Endothelial cell of umbilical vein (primary cell): ENCODE results near the gene LECT2. TPM values are rescaled to one million over a fixed set of nuclear protein-coding genes. Genes with fewer than 3 reads are reported as not detected.

Source experiments
- BruUV-seq: library from RNA; stranded (reverse); fragments of 400-500 nt; replicated peaks from 2 replicates; lab custom pipeline; 2021; lab: Mats Ljungman, UMichigan
- CTCF ChIA-PET: fragments of 300-600, 350-600 bp; sonication (Branson Sonifier 250); formaldehyde crosslinking; loops from one replicate; lab custom pipeline; 2021; ENCODE audit warnings: antibody characterized with exemption, inconsistent platforms; lab: Charles Lee
- POLR2A ChIA-PET: fragments of 300-600, 350-600 bp; sonication (Branson Sonifier 250); formaldehyde crosslinking; loops from one replicate; lab custom pipeline; 2021; ENCODE audit warnings: antibody characterized with exemption, inconsistent platforms; lab: Charles Lee
- DNase-seq: peaks from one replicate; pipeline ENCODE4 v3.0.0-alpha.2; 2011; ENCODE audit warnings: low read depth, low spot score
- FAIRE-seq: peaks from 2 replicates; lab custom pipeline; 2011; peaks lifted over from hg19 to GRCh38; lab: Jason Lieb, UNC
- H2AFZ ChIP-seq: 2 replicates; pipeline ENCODE4 v1.6.0; 2012; ENCODE audit warnings: low read depth, low read length, control low read depth, inconsistent platforms
- H3K27ac ChIP-seq: 2 replicates; pipeline ENCODE4 v1.5.1; 2011; ENCODE audit warnings: low read depth, mild to moderate bottlenecking, control low read depth, low read length, moderate library complexity; ENCODE audit not compliant: insufficient read depth
- H3K27me3 ChIP-seq, 2 experiments: 2 replicates each; pipeline versions ENCODE4 v1.6.0 to v1.6.1; 2011; ENCODE audit warnings: low read length in 2 of 2, mixed read lengths in 1 of 2; ENCODE audit not compliant: control insufficient read depth in 2 of 2, insufficient read depth in 2 of 2
- H3K36me3 ChIP-seq, 2 experiments: 2 replicates in 1 of 2; 3 replicates in 1 of 2; pipeline ENCODE4 v1.5.1; 2011; ENCODE audit warnings: low read length in 2 of 2, mild to moderate bottlenecking in 1 of 2, moderate library complexity in 1 of 2; ENCODE audit not compliant: control insufficient read depth in 2 of 2, insufficient read depth in 2 of 2; ENCODE audit errors: extremely low read depth in 1 of 2
- H3K4me1 ChIP-seq: 3 replicates; pipeline ENCODE4 v1.5.1; 2011; ENCODE audit warnings: mild to moderate bottlenecking, low read length; ENCODE audit not compliant: control insufficient read depth, insufficient read depth; ENCODE audit errors: extremely low read depth
- H3K4me2 ChIP-seq: 2 replicates; pipeline ENCODE4 v1.6.1; 2011; ENCODE audit warnings: low read length, control low read depth, mixed read lengths; ENCODE audit not compliant: insufficient read depth
- H3K4me3 ChIP-seq, 3 experiments: fragments of 200-600 bp in 1 of 3; sonication (generic), shearing (Covaris generic) in 1 of 3; replicated peaks in 1 of 3; 2 replicates each; pipeline ENCODE4 v1.5.1; 2011 to 2016; ENCODE audit warnings: control low read depth in 3 of 3, low read length in 3 of 3, mild to moderate bottlenecking in 2 of 3, inconsistent platforms in 1 of 3, low read depth in 1 of 3, moderate library complexity in 1 of 3; ENCODE audit not compliant: insufficient read depth in 1 of 3
- H3K79me2 ChIP-seq: 2 replicates; pipeline ENCODE4 v1.6.0; 2012; ENCODE audit warnings: low read length, inconsistent platforms; ENCODE audit not compliant: control insufficient read depth, insufficient read depth
- H3K9ac ChIP-seq: replicated peaks from 2 replicates; pipeline ENCODE3; 2011; ENCODE audit warnings: low read length, control low read depth; ENCODE audit not compliant: insufficient read depth; ENCODE audit errors: extremely low read depth
- H3K9me1 ChIP-seq: replicated peaks from 3 replicates; pipeline ENCODE4 v1.6.0; 2011; ENCODE audit warnings: mild to moderate bottlenecking, low read length; ENCODE audit not compliant: control insufficient read depth, insufficient read depth; ENCODE audit errors: extremely low read depth
- H3K9me3 ChIP-seq: replicated peaks from 2 replicates; pipeline ENCODE4 v1.5.1; 2012; ENCODE audit warnings: low read length, inconsistent platforms; ENCODE audit not compliant: control insufficient read depth, insufficient read depth
- H4K20me1 ChIP-seq: replicated peaks from 2 replicates; pipeline ENCODE3; 2011; ENCODE audit warnings: mild to moderate bottlenecking, low read length; ENCODE audit not compliant: control insufficient read depth, insufficient read depth; ENCODE audit errors: extremely low read depth
- CTCF ChIP-seq, 2 donors: IDR thresholded peaks; 1 replicate in 1 of 2; 2 replicates in 1 of 2; pipeline ENCODE4 v1.5.1; 2011; ENCODE audit warnings: low read length in 2 of 2, mild to moderate bottlenecking in 2 of 2, moderate library complexity in 2 of 2, control low read depth in 1 of 2, inconsistent platforms in 1 of 2, low read depth in 1 of 2; ENCODE audit not compliant: insufficient read depth in 1 of 2; ENCODE audit errors: extremely low read depth in 1 of 2
- EZH2 ChIP-seq: IDR thresholded peaks from 2 replicates; pipeline ENCODE4 v1.6.1; 2012; ENCODE audit warnings: borderline replicate concordance, low read depth, mild to moderate bottlenecking, moderate library complexity, low read length, inconsistent platforms; ENCODE audit not compliant: severe bottlenecking
- FOS ChIP-seq: IDR thresholded peaks from 2 replicates; pipeline ENCODE4 v1.6.1; 2011; ENCODE audit warnings: mild to moderate bottlenecking, low read length, moderate library complexity, borderline replicate concordance; ENCODE audit not compliant: insufficient read depth
- GATA2 ChIP-seq: IDR thresholded peaks from 2 replicates; pipeline ENCODE4 v1.7.0; 2011; ENCODE audit warnings: low read depth, mild to moderate bottlenecking, moderate library complexity, mixed read lengths, low read length; ENCODE audit not compliant: insufficient read length, insufficient read depth
- JUN ChIP-seq: IDR thresholded peaks from 2 replicates; pipeline ENCODE4 v1.6.1; 2011; ENCODE audit warnings: borderline replicate concordance, low read depth; ENCODE audit not compliant: insufficient read length, insufficient read depth
- MAX ChIP-seq: IDR thresholded peaks from 2 replicates; pipeline ENCODE4 v1.6.1; 2011; ENCODE audit not compliant: insufficient read depth, insufficient read length
- MYC ChIP-seq: IDR thresholded peaks from one replicate; pipeline ENCODE4 v1.6.1; 2011; ENCODE audit warnings: mild to moderate bottlenecking, low read depth, low read length
- POLR2A ChIP-seq: IDR thresholded peaks from 2 replicates; pipeline ENCODE4 v1.6.1; 2012; ENCODE audit warnings: low read depth, mild to moderate bottlenecking, control low read depth, low read length
- POLR2AphosphoS5 ChIP-seq: IDR thresholded peaks from 2 replicates; pipeline ENCODE4 v1.6.1; 2012; ENCODE audit warnings: low read depth, mild to moderate bottlenecking, control low read depth, low read length, moderate library complexity; ENCODE audit not compliant: insufficient read depth
- dilution Hi-C: fragments of 300-500 bp; cut with MboI; formaldehyde crosslinking; loops from one replicate; pipeline ENCODE4 v1.15.0; 2019; ENCODE audit warnings: low sequenced_read_pairs; ENCODE audit not compliant: extremely low pct_ligation_motif_present
- intact Hi-C: fragments of 100-400 bp; cut with micrococcal nuclease; formaldehyde crosslinking; loops from one replicate; pipeline ENCODE4 v1.10.0; 2022
- polyA plus RNA-seq, 4 experiments: library from polyadenylated mRNA; depleted of rRNA in 3 of 4; stranded (reverse) in 3 of 4; unstranded in 1 of 4; fragments of >200 nt; gene quantifications; 2 replicates each; pipeline versions ENCODE4 v1.2.1 to v1.2.3, GENCODE V29; 2011 to 2012; ENCODE audit warnings: missing spikeins in 1 of 4
- total RNA-seq: library from RNA; stranded (reverse); gene quantifications from 2 replicates; pipeline ENCODE4 v1.2.3, GENCODE V29; 2021

Gene LECT2
- total and polyA plus RNA-seq, 2 donors (not counting 3 experiments of a cell fraction or from before 2014, with no cell fraction given): not detected

- H4K20me1 ChIP-seq: no peaks in the 10 kb centered on the region
- H3K4me1 ChIP-seq: no peaks in the 10 kb centered on the region
- no peak overlapping the region for H2AFZ ChIP-seq
- POLR2A ChIA-PET: no interaction called here
- intact Hi-C loops: no loop called here
- H3K27ac ChIP-seq: no peak overlapping the region
- no peak for FAIRE-seq
- CTCF ChIA-PET: no interaction called here
- no peaks in the 10 kb centered on the region for H3K36me3 ChIP-seq
- H3K27me3 ChIP-seq: peaks cover 2 to 63% of the 10 kb centered on the region in 2 experiments
- no peak overlapping the region for H3K9ac ChIP-seq
- dilution Hi-C loops: no loop called here
- BruUV-seq: no TSS peak
- no peaks in the 10 kb centered on the region for H3K9me3 ChIP-seq
- H3K4me3 ChIP-seq: no peak overlapping the region
- no peaks in the 10 kb centered on the region for H3K9me1 ChIP-seq
- TF ChIP-seq GATA2 (no peak), JUN (no peak), FOS (no peak), CTCF (IDR thresholded peaks at IDR 0.05; ENCODE audit: extremely low read depth in 1 of 2, insufficient read depth in 1 of 2, low read depth in 1 of 2, low read length in 2 of 2) (no peak), POLR2AphosphoS5 (no peak), MYC (no peak), EZH2 (no peak), POLR2A (no peak), MAX (no peak)
- DNase-seq: no peak
- H3K79me2 ChIP-seq: no peaks in the 10 kb centered on the region
- no peak overlapping the region for H3K4me2 ChIP-seq
These were observed 53.1 kb downstream of the LECT2 start for GRCh38 chr5:135901633-135902032.
